ENCODE measurements around the gene MIER2.

- TF ChIP-seq CTCF (IDR thresholded peaks at IDR 0.05; ENCODE audit: low read depth, low read length, poor library complexity, severe bottlenecking) = no peak
- no peak for TF ChIP-seq EZH2phosphoT487 (IDR thresholded peaks at IDR 0.05; ENCODE audit: borderline replicate concordance, low read length)
These were observed 27.8 kb upstream of the MIER2 start for GRCh38 chr19:372306-372890.
